ENCODE data around the gene SLC6A12. TPM values are rescaled to one million over a fixed set of nuclear protein-coding genes. Genes with fewer than 3 reads are reported as not detected.

The SLC6A12 gene
- total RNA-seq, 1 experiment from 2014 or later, result not detected

DNA sequence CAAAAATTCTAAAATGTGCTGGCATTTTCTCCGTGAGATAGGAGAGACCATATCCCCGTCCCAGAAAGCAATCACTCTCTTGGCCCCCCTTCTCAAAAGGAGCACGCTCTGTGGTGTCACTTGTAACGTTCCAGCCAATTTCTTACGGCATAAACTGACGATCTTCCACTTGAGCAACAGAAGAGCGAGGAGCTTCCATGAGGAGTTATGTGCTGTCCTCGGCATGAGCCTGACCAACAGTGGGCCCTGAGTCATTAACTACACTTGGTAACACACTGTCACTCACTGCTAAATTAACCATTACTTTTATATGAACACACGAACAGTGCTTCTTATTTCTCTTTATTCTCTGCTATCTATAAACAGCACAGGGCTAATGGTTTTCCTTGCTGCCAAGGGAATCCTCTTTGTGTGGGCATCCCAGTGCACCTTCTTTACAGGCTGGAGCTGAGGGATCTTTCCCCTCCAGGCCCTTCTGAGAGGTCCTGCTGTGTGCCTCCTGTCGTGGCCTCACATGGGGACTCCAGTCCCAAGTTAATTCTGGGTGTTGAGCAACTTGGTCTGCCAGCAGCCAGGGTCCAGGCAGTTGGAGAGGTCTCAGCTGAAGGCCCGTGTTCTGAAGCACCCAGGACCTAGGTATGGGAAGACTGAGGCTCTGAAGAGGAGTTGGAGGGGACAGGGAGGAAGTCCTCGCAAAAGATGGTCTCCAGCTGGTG is 39.3 kb upstream of the SLC6A12 start:
- intact Hi-C loops (cut with micrococcal nuclease; ENCODE audit: unreplicated experiment), result no loop called here
- H3K79me2 ChIP-seq (ENCODE audit: low read depth), result no peaks in the 10 kb centered on the region
- DNase-seq, result no peak
- POLR2A ChIA-PET (ENCODE audit: unreplicated experiment), result interaction anchor here (0.6 kb wide), 1 partner anchor 14 kb away, joined by 7 read pairs; no protein-coding TSS in a partner anchor
- no peaks in the 10 kb centered on the region for H4K20me1 ChIP-seq (ENCODE audit: insufficient read depth)
- CTCF ChIA-PET, result no interaction called here
- no TSS peak for BruUV-seq (replicated peaks)
- no peak overlapping the region for H2AFZ ChIP-seq
- no peak overlapping the region for H3K4me3 ChIP-seq
- no peaks in the 10 kb centered on the region for H3K36me3 ChIP-seq (ENCODE audit: low read depth)
- no peak overlapping the region for H3K27ac ChIP-seq
- no peaks in the 10 kb centered on the region for H3K4me1 ChIP-seq (replicated peaks; ENCODE audit: insufficient read depth)
- H3K4me2 ChIP-seq, result no peak overlapping the region
- H3F3A ChIP-seq (ENCODE audit: insufficient read depth, low read depth), result no peaks in the 10 kb centered on the region
- no peak for TF ChIP-seq EZH2 (IDR thresholded peaks at IDR 0.05; ENCODE audit: low read depth)
- TF ChIP-seq, protein P1, sequence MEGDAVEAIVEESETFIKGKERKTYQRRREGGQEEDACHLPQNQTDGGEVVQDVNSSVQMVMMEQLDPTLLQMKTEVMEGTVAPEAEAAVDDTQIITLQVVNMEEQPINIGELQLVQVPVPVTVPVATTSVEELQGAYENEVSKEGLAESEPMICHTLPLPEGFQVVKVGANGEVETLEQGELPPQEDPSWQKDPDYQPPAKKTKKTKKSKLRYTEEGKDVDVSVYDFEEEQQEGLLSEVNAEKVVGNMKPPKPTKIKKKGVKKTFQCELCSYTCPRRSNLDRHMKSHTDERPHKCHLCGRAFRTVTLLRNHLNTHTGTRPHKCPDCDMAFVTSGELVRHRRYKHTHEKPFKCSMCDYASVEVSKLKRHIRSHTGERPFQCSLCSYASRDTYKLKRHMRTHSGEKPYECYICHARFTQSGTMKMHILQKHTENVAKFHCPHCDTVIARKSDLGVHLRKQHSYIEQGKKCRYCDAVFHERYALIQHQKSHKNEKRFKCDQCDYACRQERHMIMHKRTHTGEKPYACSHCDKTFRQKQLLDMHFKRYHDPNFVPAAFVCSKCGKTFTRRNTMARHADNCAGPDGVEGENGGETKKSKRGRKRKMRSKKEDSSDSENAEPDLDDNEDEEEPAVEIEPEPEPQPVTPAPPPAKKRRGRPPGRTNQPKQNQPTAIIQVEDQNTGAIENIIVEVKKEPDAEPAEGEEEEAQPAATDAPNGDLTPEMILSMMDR (conservative IDR thresholded peaks at IDR 0.05), result no peak
- H3K27me3 ChIP-seq (ENCODE audit: insufficient read depth, low read depth), result peaks cover 85% of the 10 kb centered on the region
- no peaks in the 10 kb centered on the region for H3K9me2 ChIP-seq (ENCODE audit: insufficient read depth)
- no peaks in the 10 kb centered on the region for H3K9me3 ChIP-seq (ENCODE audit: insufficient read depth, low read depth)

GRCh38 chr12:252636-253035 is 38.7 kb upstream of the SLC6A12 start:
- Histone ChIP-seq H3K9me2 (ENCODE audit: insufficient read depth) (no peaks in the 10 kb centered on the region), H3K27me3 (ENCODE audit: insufficient read depth, low read depth) (peaks cover 84% of the 10 kb centered on the region), H2AFZ (no peak overlapping the region), H3K36me3 (ENCODE audit: low read depth) (no peaks in the 10 kb centered on the region), H3K79me2 (ENCODE audit: low read depth) (no peaks in the 10 kb centered on the region), H3K4me1 (replicated peaks; ENCODE audit: insufficient read depth) (no peaks in the 10 kb centered on the region), H3F3A (ENCODE audit: insufficient read depth, low read depth) (no peaks in the 10 kb centered on the region), H3K4me3 (no peak overlapping the region), H4K20me1 (ENCODE audit: insufficient read depth) (no peaks in the 10 kb centered on the region), H3K9me3 (ENCODE audit: insufficient read depth, low read depth) (no peaks in the 10 kb centered on the region), H3K4me2 (no peak overlapping the region), H3K27ac (no peak overlapping the region)
- DNase-seq, result no peak
- no TSS peak for BruUV-seq (replicated peaks)
- CTCF ChIA-PET, result no interaction called here
- no peak for TF ChIP-seq EZH2 (IDR thresholded peaks at IDR 0.05; ENCODE audit: low read depth)
- TF ChIP-seq, protein P1 (conservative IDR thresholded peaks at IDR 0.05), result no peak
- intact Hi-C loops (cut with micrococcal nuclease; ENCODE audit: unreplicated experiment), result no loop called here
- POLR2A ChIA-PET (ENCODE audit: unreplicated experiment), result no interaction called here

GRCh38 chr12:247271-247670 is 33.3 kb upstream of the SLC6A12 start:
- no peaks in the 10 kb centered on the region for H3K36me3 ChIP-seq (ENCODE audit: low read depth)
- no peaks in the 10 kb centered on the region for H4K20me1 ChIP-seq (ENCODE audit: insufficient read depth)
- H3F3A ChIP-seq (ENCODE audit: insufficient read depth, low read depth), result no peaks in the 10 kb centered on the region; the same call in 1 of the 2 replicates
- no peaks in the 10 kb centered on the region for H3K79me2 ChIP-seq (ENCODE audit: low read depth)
- H3K4me2 ChIP-seq, result no peak overlapping the region
- BruUV-seq (replicated peaks), result no TSS peak
- intact Hi-C loops (cut with micrococcal nuclease; ENCODE audit: unreplicated experiment), result no loop called here
- H2AFZ ChIP-seq, result no peak overlapping the region
- CTCF ChIA-PET, result no interaction called here
- no peak overlapping the region for H3K27ac ChIP-seq
- TF ChIP-seq, protein P1 (conservative IDR thresholded peaks at IDR 0.05), result no peak
- TF ChIP-seq EZH2 (IDR thresholded peaks at IDR 0.05; ENCODE audit: low read depth), result no peak
- no peaks in the 10 kb centered on the region for H3K4me1 ChIP-seq (replicated peaks; ENCODE audit: insufficient read depth)
- no peak for DNase-seq
- no peaks in the 10 kb centered on the region for H3K9me2 ChIP-seq (ENCODE audit: insufficient read depth)
- H3K4me3 ChIP-seq, result no peak overlapping the region
- no peaks in the 10 kb centered on the region for H3K9me3 ChIP-seq (ENCODE audit: insufficient read depth, low read depth)
- peaks cover 71% of the 10 kb centered on the region for H3K27me3 ChIP-seq (ENCODE audit: insufficient read depth, low read depth)
- POLR2A ChIA-PET (ENCODE audit: unreplicated experiment), result no interaction called here
